ENCODE results near the gene UNC79. TPM values are rescaled to one million over a fixed set of nuclear protein-coding genes. Genes with fewer than 3 reads are reported as not detected.
A peak's percentile ranks its signal among the peaks of the same experiment; 100 is the strongest.

UNC79 gene
- total RNA-seq, 2 donors from 2014 or later = 0.05 to 0.09 TPM

DNA sequence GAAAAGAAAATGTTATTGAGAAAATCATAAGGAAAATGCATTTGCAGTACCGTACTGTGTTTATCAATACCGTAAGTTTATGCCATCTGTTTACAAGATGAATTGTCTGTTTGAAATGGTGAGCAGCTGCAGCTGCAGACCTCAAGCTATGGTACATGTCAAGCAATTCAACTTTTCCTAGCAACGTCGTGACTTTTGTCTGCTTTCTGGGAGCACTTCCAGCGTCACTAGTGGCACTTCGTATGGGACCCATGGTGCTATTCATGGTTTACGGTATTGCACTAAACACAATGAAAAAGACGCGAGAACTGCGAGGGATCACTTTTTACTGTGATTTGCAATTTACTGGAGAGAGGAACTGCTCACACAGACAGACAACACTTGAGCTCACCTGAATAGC lies 160.8 kb downstream of the UNC79 start:
- Mint-ChIP-seq H3K27ac (no peak overlapping the region), H3K4me1 (ENCODE audit: low read depth) (no peaks in the 10 kb centered on the region), H3K9me3 (no peaks in the 10 kb centered on the region), H3K4me3 (no peak overlapping the region), H3K36me3 (ENCODE audit: insufficient read depth in 2 of 2) (no peaks in the 10 kb centered on the region), H3K27me3 (ENCODE audit: low read depth) (peaks cover 12% of the 10 kb centered on the region)
- no peak for ATAC-seq (replicated peaks in 1 of 2)
- no peak for DNase-seq

DNA sequence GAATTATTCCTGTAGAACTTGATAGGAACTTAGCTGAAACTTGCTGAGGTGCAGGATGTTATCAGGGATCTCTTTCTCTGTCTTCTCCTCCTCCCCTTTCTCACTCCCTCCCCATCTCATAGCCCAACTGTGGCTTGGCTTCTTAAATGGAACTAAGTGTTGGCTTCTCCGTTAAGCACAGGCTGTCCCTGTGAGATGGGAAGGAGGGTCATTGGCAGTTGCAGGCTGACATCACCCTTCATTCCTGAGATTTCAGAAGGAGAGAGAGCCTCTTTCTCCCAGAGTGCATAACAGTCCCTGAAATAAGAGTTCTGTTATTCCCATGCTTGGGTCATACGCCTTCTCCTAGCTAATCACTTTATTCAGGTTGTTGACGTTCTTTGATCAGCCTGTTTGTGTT lies 162.0 kb downstream of the UNC79 start:
- Mint-ChIP-seq H3K4me1 (ENCODE audit: low read depth) (no peaks in the 10 kb centered on the region), H3K27ac (no peak overlapping the region), H3K4me3 (no peak overlapping the region), H3K9me3 (no peaks in the 10 kb centered on the region), H3K36me3 (ENCODE audit: insufficient read depth in 2 of 2) (no peaks in the 10 kb centered on the region), H3K27me3 (ENCODE audit: low read depth) (peaks cover 6% of the 10 kb centered on the region)
- DNase-seq (no peak), ATAC-seq (replicated peaks in 1 of 2) (no peak)

DNA sequence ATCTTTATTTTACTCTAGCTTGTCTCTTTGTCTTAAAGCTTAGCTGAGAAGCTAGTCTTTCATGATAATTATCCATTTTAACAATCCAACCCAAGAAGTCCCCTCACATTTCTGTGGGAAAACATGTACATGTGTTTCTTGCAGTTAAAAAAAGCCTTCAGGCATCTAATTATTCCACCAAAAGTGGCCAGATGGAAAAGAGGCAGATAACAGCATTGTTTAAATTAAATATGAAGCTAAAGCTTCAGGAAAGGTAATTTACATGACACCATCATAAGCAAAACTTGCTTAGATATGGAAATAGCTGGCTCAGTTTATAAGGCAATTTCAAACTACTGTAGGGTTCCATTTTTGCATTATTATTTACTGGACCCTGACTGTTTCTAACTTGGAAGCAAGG lies 175.4 kb downstream of the UNC79 start:
- no peaks in the 10 kb centered on the region for H3K4me1 Mint-ChIP-seq (ENCODE audit: low read depth)
- H3K9me3 Mint-ChIP-seq = no peaks in the 10 kb centered on the region

DNA sequence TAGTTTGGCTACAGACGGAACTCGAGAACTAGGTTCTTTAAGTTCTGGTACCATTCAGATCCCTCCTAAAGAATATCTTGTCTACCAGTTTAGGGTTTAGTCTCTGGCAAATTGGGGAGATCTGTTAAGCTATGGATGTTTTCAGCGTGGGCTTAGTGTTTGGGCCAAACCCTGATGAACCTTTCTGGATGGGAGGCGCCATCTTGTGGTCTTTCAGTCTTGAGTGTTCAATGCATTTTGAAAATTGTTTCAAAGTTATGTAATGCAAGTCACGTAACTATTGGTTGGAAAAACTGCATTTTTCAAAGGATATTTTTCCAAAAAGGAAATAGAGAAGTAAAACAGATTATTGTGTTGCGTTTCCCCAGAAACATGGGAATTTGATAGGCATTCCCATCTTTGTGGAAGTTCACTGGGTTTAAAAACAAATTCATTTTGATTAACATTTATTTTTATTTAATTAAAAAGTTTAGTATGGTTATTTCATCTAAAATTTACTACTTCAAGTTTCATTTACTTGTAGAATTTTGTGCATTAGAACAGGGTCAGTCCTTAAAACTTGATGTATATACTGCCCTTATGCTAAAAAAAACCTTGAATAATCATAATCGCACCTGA lies 188.5 kb downstream of the UNC79 start:
- no peak for ATAC-seq (replicated peaks in 1 of 2)
- H3K36me3 Mint-ChIP-seq (ENCODE audit: insufficient read depth in 2 of 2) = no peaks in the 10 kb centered on the region
- H3K9me3 Mint-ChIP-seq = no peaks in the 10 kb centered on the region
- peaks cover 7% of the 10 kb centered on the region for H3K27me3 Mint-ChIP-seq (ENCODE audit: low read depth)
- no peak overlapping the region for H3K27ac Mint-ChIP-seq
- peak; percentile 20 to 34 for DNase-seq
- H3K4me1 Mint-ChIP-seq (ENCODE audit: low read depth) = no peaks in the 10 kb centered on the region
- no peak overlapping the region for H3K4me3 Mint-ChIP-seq

More for the DNA sequence above, 175.4 kb downstream of the UNC79 start:
- no peak for DNase-seq
- Mint-ChIP-seq H3K4me3 (no peak overlapping the region), H3K27ac (no peak overlapping the region), H3K27me3 (ENCODE audit: low read depth) (peaks cover 11% of the 10 kb centered on the region), H3K36me3 (ENCODE audit: insufficient read depth in 2 of 2) (no peaks in the 10 kb centered on the region)
- ATAC-seq (replicated peaks in 1 of 2) = no peak

DNA sequence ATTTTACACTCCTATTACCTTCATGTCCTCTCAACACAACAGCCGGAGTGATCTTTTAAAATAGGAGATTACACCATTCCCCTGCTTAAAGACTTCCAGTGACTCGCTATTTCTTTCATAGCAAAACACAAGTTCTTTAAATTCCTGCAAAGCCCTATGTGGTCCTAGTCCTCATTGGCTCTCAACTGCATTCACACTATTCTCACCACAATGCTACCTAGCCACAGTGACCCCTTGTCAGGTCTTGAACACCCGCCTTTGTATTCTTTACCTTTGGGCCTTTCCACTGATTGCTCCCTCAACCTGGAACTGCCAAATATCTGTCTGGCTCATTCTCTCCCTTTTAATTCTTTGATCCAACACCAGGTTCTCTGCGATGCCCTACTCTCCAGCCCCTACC lies 197.3 kb downstream of the UNC79 start:
- H3K36me3 Mint-ChIP-seq (ENCODE audit: insufficient read depth in 2 of 2) = no peaks in the 10 kb centered on the region
- peaks cover 24% of the 10 kb centered on the region for H3K27me3 Mint-ChIP-seq (ENCODE audit: low read depth)
- ATAC-seq (replicated peaks in 1 of 2) (no peak), DNase-seq (no peak)
- no peak overlapping the region for H3K27ac Mint-ChIP-seq
- H3K4me3 Mint-ChIP-seq = no peak overlapping the region
- H3K9me3 Mint-ChIP-seq = no peaks in the 10 kb centered on the region
- no peaks in the 10 kb centered on the region for H3K4me1 Mint-ChIP-seq (ENCODE audit: low read depth)

DNA sequence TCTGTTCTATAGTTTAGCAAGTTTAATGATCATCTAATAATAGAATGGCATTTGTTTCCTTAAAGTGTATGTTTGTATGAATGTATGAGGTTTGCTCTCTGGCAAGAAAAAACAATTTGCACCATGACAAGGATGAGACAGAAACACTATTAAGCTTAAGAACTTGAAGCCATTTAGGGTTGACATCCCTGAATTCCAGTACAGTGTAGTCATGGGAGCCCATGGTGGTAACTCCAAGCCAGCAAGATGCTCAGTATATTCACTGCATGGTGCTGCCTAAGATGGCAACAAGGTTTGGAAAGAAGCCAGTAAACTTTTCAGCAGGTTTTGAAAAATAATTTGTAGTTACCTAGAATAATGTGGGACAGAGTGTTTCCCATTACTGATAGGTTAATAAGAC lies 198.9 kb downstream of the UNC79 start:
- no peak overlapping the region for H3K27ac Mint-ChIP-seq
- no peaks in the 10 kb centered on the region for H3K9me3 Mint-ChIP-seq
- no peak for DNase-seq
- no peak overlapping the region for H3K4me3 Mint-ChIP-seq
- no peaks in the 10 kb centered on the region for H3K36me3 Mint-ChIP-seq (ENCODE audit: insufficient read depth in 2 of 2)
- H3K27me3 Mint-ChIP-seq (ENCODE audit: low read depth) = peaks cover 28% of the 10 kb centered on the region
- ATAC-seq (replicated peaks in 1 of 2) = no peak
- no peaks in the 10 kb centered on the region for H3K4me1 Mint-ChIP-seq (ENCODE audit: low read depth)

DNA sequence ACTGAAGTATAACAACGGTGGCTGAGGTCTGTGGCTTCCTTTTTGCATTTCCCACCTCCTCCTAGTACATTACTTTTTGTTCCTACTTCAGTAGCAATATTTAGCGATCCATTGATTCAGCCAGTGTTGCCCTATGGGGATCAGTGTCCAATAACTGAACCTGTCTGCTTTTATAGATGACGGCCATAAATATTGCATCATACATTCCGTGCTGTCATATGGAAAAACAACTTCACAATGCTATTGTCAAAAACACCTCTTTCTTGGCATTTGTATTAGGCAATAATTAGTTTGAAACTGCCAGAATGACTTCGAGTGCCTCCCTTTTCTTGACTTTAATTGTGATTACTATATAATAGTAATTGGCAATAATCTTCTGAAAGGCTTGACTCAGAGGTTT lies 208.1 kb downstream of the UNC79 start:
- no peak for ATAC-seq (replicated peaks in 1 of 2)
- H3K4me1 Mint-ChIP-seq (ENCODE audit: low read depth) = peaks cover 5% of the 10 kb centered on the region
- no peaks in the 10 kb centered on the region for H3K9me3 Mint-ChIP-seq
- no peak overlapping the region for H3K27ac Mint-ChIP-seq
- no peak overlapping the region for H3K4me3 Mint-ChIP-seq
- H3K27me3 Mint-ChIP-seq (ENCODE audit: low read depth) = peaks cover 33% of the 10 kb centered on the region
- DNase-seq = no peak
- H3K36me3 Mint-ChIP-seq (ENCODE audit: insufficient read depth in 2 of 2) = peaks cover 0 to 1% of the 10 kb centered on the region in 2 donors

DNA sequence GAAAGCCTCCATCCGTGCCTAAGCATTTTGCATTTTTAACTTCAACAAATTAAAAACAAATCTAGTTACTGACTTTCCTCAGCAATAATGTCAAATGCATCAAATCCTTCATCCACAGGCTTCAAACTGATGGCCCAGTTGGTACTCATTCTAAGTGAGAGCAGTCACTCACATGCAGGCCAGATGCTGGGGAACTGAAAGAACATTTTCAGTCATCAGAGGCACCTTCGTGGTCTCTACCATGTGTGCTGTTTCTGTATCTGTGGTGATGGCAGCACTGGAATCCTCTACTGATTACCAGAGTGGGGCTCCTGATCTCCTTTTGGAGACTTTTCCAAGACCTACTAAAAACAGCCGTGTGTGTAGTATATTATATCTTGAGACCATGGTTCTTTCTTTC lies 212.4 kb downstream of the UNC79 start:
- Mint-ChIP-seq H3K4me1 (ENCODE audit: low read depth) (peaks cover 17% of the 10 kb centered on the region), H3K9me3 (peaks cover 8 to 9% of the 10 kb centered on the region in 2 donors), H3K4me3 (no peak overlapping the region), H3K36me3 (ENCODE audit: insufficient read depth in 2 of 2) (peaks cover 6 to 8% of the 10 kb centered on the region in 2 donors), H3K27ac (no peak overlapping the region), H3K27me3 (ENCODE audit: low read depth) (peaks cover 34% of the 10 kb centered on the region)
- DNase-seq (peak in 1 of 2 donors; percentile 4), ATAC-seq (replicated peaks in 1 of 2) (peak; percentile 64 to 67)

DNA sequence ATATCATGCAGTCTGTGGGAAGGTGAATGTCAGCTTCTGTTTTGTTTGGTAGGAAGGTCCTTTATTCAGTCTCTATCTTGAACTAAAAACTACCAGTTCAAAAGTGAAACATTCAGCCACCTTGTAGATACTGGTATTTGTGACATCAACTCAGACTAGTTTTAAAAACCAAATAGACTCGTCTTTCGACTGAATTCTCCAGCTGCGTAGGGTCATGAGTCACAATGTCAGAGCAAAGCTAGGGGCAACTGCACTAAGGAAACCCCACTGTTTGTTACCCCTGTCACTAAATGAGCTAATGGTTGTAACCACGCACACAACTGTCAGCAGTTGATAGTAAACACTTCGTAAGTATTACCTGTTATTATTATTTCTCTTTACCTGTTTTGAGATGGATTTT lies 212.9 kb downstream of the UNC79 start:
- DNase-seq (no peak), ATAC-seq (replicated peaks in 1 of 2) (peak; percentile 27 to 43)
- peaks cover 23% of the 10 kb centered on the region for H3K4me1 Mint-ChIP-seq (ENCODE audit: low read depth)
- peaks cover 6 to 8% of the 10 kb centered on the region in 2 donors for H3K36me3 Mint-ChIP-seq (ENCODE audit: insufficient read depth in 2 of 2)
- no peak overlapping the region for H3K27ac Mint-ChIP-seq
- peaks cover 30% of the 10 kb centered on the region for H3K27me3 Mint-ChIP-seq (ENCODE audit: low read depth)
- H3K9me3 Mint-ChIP-seq = peaks cover 8 to 11% of the 10 kb centered on the region in 2 donors
- no peak overlapping the region for H3K4me3 Mint-ChIP-seq

DNA sequence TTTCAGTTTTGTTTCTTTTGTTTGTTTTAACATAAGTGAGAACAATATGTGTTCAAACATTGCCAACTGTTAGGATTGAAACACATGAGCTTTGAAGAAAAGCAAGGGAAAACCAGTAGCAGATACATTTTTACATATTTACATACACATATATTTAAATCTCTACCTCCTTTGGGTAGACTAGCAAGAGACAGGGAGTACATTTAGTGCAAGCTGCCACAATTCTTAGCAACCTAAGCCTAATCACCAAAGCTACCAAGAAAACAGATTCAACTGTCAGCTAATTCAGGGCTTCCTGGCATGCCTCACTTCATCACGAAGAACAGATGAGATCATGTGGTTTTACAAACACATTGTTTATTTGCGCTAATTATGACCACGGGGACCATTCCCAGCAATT lies 214.5 kb downstream of the UNC79 start:
- H3K4me3 Mint-ChIP-seq = no peak overlapping the region
- DNase-seq (no peak), ATAC-seq (replicated peaks in 1 of 2) (no peak)
- peaks cover 27% of the 10 kb centered on the region for H3K4me1 Mint-ChIP-seq (ENCODE audit: low read depth)
- H3K36me3 Mint-ChIP-seq (ENCODE audit: insufficient read depth in 2 of 2) = peaks cover 6 to 8% of the 10 kb centered on the region in 2 donors
- H3K9me3 Mint-ChIP-seq = peaks cover 8 to 11% of the 10 kb centered on the region in 2 donors
- H3K27me3 Mint-ChIP-seq (ENCODE audit: low read depth) = peaks cover 35% of the 10 kb centered on the region
- no peak overlapping the region for H3K27ac Mint-ChIP-seq

DNA sequence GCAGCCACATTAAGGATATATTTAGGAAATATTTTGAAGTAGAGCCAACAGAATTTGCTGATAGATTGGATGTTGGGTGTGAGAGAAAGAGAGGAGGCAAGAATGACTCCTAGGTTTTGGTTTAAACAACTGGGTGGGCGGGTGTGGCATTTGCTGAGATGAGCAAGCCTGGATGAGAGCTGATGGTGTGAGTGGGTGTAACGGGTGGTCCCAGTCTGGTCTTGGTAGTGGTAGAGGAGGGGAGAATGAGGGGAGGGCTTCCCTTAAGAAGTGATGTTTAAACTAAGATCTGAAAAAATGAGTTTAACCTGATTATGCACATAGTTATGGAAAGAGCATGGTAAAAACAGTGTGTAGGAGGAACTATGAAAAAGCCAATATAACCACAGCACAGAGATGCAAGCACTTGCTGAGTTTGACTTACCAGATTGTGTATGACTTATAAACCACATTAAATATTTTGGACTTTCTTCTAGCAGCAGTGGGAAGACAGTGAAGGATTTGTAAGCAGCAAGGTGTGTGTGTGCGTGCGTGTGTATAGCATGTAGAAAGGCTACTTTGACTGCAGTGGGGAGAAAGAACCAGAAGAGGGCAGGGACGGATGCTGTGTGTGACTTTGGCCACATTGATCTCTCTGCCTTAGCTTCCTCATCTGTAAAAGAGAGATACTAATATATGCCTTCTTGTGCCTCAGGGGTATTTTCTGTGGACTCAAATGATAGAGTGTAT lies 217.9 kb downstream of the UNC79 start:
- ATAC-seq (replicated peaks in 1 of 2) = peak; percentile 78 to 87
- H3K27me3 Mint-ChIP-seq (ENCODE audit: low read depth) = peaks cover 52% of the 10 kb centered on the region
- peak; percentile 18 to 45 for DNase-seq
- peaks cover 22% of the 10 kb centered on the region for H3K4me1 Mint-ChIP-seq (ENCODE audit: low read depth)
- peaks cover 8 to 11% of the 10 kb centered on the region in 2 donors for H3K9me3 Mint-ChIP-seq
- peak overlapping the region in 1 of 2 donors; percentile 11 for H3K4me3 Mint-ChIP-seq
- H3K27ac Mint-ChIP-seq = peak overlapping the region; percentile 12
- peaks cover 6 to 7% of the 10 kb centered on the region in 2 donors for H3K36me3 Mint-ChIP-seq (ENCODE audit: insufficient read depth in 2 of 2)

DNA sequence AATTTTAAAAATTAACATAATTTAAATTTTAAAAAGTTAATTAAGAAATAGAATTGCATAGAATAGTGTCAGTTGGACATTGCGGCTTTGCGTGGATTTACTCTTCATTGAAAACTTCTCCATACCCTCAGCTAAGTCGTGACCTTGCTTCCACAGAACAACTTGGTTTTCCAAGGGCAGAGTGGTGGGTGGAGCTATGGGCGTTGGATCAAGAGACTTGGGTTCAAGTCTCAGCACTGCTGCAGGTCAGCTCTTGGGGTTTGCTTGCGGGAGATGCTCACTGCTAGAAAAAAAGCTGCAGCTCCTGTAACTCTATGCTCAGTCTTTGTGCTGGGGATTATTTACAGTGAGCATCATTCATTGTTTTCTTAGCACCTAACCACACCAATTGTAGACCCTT lies 223.9 kb downstream of the UNC79 start:
- Mint-ChIP-seq H3K9me3 (no peaks in the 10 kb centered on the region), H3K27ac (no peak overlapping the region), H3K27me3 (ENCODE audit: low read depth) (peaks cover 52% of the 10 kb centered on the region), H3K4me3 (no peak overlapping the region), H3K36me3 (ENCODE audit: insufficient read depth in 2 of 2) (no peaks in the 10 kb centered on the region), H3K4me1 (ENCODE audit: low read depth) (no peaks in the 10 kb centered on the region)
- ATAC-seq (replicated peaks in 1 of 2) (no peak), DNase-seq (no peak)

DNA sequence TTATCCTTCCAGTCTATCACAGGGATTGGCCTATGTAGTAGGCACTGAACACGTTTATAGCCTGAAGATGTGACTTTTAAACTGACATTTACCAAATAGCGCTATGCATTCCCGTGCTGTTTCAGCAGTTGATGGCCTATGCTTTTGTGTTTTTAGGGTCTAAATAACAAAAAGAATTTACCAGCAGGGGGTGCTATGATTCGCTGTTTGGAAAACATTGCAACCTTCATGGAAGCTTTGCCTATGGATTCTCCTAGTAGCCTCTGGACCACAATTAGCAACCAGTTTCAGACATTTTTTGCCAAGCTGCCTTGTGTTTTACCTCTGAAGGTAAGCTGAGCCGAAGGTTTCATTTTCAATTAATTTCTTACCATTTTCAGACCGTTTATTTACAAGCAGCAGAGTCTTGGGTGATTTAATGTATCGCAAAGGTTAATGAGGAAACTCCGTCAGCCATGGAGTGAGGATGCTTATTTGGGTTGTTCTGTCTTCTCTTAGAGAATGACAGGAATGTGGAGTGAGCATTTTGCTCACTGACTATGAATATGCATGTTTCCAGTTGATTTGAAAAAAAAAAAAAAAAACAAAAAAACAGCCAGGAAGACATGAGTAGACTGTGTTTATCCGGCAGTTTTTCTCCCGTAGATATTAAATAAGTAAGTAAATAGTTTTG lies 224.5 kb downstream of the UNC79 start:
- no peaks in the 10 kb centered on the region for H3K36me3 Mint-ChIP-seq (ENCODE audit: insufficient read depth in 2 of 2)
- ATAC-seq (replicated peaks in 1 of 2) (no peak), DNase-seq (peak in 1 of 2 donors; percentile 17)
- no peak overlapping the region for H3K27ac Mint-ChIP-seq
- H3K4me3 Mint-ChIP-seq = no peak overlapping the region
- H3K4me1 Mint-ChIP-seq (ENCODE audit: low read depth) = no peaks in the 10 kb centered on the region
- no peaks in the 10 kb centered on the region for H3K9me3 Mint-ChIP-seq
- H3K27me3 Mint-ChIP-seq (ENCODE audit: low read depth) = peaks cover 51% of the 10 kb centered on the region

Data from activated T-cell treated with anti-CD3 and anti-CD28 coated beads, Interleukin-2, amount 50 U/mL, for 72 hours (primary cell).